Fibroblast of lung (primary cell): ENCODE results near the gene KANTR.

Source experiments
- CTCF ChIP-seq, 2 donors: IDR thresholded peaks in 1 of 2; conservative IDR thresholded peaks in 1 of 2; 1 replicate in 1 of 2; 2 replicates in 1 of 2; pipeline ENCODE4 v1.5.1; 2011 to 2012; ENCODE audit warnings: low read length in 2 of 2, control low read depth in 1 of 2, inconsistent platforms in 1 of 2, low read depth in 1 of 2, mild to moderate bottlenecking in 1 of 2
- EZH2 ChIP-seq: IDR thresholded peaks from 2 replicates; pipeline ENCODE4 v1.5.1; 2012; ENCODE audit warnings: low read length, control low read depth, mild to moderate bottlenecking; ENCODE audit errors: missing control alignments

- TF ChIP-seq CTCF (conservative IDR thresholded peaks at IDR 0.05 in 1 of 2, IDR thresholded peaks at IDR 0.05 in 1 of 2; ENCODE audit: low read depth in 1 of 2, low read length in 2 of 2) (no peak), EZH2 (no peak)
These were observed 43.1 kb upstream of the KANTR start for GRCh38 chrX:53050841-53051240.
